PC-3 (cell line): ENCODE results near the gene FRRS1.

Source experiments
- CTCF ChIP-seq: fragments of 300-600 bp; sonication (generic); conservative IDR thresholded peaks from 2 replicates; pipeline ENCODE4 v1.5.1; 2017; ENCODE audit warnings: antibody characterized with exemption, low read depth, mild to moderate bottlenecking, low read length
- EZH2phosphoT487 ChIP-seq: fragments of 300-600 bp; sonication (generic); IDR thresholded peaks from 2 replicates; pipeline ENCODE4 v1.6.1; 2018; ENCODE audit warnings: mild to moderate bottlenecking, antibody characterized with exemption, low read length, borderline replicate concordance

GRCh38 chr1:99696616-99697015 is 69.8 kb downstream of the FRRS1 start:
- no peak for TF ChIP-seq CTCF
- no peak for TF ChIP-seq EZH2phosphoT487
